Measurements from ENCODE around the gene PPP6R1. TPM values are rescaled to one million over a fixed set of nuclear protein-coding genes. Genes with fewer than 3 reads are reported as not detected.

The PPP6R1 gene
- total RNA-seq, 2 donors from 2014 or later: 40.6 to 46.0 TPM

GRCh38 chr19:55265723-55266386 is 7.0 kb upstream of the PPP6R1 start:
- intact Hi-C loops (cut with DNase I): no loop called here
- DNase-seq (ENCODE audit: low spot score): no peak

DNA sequence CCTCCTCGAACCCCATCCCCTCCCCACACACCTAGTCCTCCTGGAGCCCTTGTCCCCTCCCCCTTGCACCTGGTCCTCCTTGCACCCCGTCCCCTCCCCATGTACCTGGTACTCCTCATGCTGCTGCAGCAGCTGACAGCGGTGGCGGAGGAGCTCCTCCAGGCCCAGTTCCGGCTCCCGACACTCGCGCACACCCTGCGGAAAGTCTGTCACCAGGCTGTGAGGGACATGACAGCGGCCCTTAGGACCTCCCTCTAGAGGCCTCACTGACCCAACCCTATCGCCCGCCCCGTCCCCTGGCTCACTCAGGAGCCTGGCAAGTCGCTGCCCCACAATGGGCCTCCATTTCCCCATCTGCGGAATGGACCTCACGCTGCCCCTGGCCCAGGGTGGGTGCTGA is 6.4 kb upstream of the PPP6R1 start:
- intact Hi-C loops (cut with DNase I): no loop called here
- peak; percentile 69 for DNase-seq (ENCODE audit: low spot score)

GRCh38 chr19:55264531-55264930 is 5.7 kb upstream of the PPP6R1 start:
- DNase-seq (ENCODE audit: low spot score): no peak
- intact Hi-C loops (cut with DNase I): no loop called here

DNA sequence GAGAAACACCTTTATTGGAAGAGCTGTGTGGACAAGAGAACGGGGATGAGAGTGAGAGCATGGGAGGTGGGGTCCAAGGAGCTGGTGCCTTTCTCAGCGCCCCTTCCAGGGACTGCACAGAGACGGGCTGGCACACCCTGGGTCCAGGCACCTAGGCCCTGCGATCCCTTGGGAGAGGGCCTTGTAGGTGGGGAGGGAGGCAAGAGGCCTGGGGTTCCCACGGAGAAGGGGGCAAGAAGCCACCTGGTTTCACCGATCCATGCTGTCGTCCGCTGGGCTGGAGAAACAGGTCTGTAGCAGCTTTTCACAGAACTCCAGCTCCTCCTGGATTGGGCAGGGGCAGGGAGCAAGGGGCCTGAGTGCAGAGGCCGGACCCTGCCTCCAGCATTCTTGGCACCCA is 3.5 kb upstream of the PPP6R1 start:
- intact Hi-C loops (cut with DNase I): no loop called here
- DNase-seq (ENCODE audit: low spot score): no peak

DNA sequence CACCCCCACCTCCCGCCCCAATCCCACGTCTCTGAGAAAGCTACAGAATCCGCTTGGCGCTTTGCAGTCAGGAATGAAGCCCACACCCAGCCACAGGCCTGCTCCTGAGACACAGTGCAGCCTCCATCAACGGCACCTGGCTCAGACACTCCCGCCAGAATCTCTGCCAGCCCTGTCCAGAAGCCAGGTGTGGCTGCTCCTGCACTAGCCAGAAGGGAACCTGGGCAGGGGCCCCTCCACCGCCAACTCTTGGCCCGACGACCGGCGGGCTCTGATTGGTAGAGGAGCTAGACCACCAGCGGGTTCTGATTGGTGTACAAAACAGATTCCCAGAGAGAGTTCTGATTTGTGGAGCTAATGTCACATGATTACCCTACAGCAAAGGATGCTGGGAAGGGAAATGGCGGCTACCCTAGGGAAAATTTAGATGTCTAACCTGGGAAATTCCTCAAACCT is 2.9 kb upstream of the PPP6R1 start:
- peak; percentile 71 for DNase-seq (ENCODE audit: low spot score)
- intact Hi-C loops (cut with DNase I): no loop called here

DNA sequence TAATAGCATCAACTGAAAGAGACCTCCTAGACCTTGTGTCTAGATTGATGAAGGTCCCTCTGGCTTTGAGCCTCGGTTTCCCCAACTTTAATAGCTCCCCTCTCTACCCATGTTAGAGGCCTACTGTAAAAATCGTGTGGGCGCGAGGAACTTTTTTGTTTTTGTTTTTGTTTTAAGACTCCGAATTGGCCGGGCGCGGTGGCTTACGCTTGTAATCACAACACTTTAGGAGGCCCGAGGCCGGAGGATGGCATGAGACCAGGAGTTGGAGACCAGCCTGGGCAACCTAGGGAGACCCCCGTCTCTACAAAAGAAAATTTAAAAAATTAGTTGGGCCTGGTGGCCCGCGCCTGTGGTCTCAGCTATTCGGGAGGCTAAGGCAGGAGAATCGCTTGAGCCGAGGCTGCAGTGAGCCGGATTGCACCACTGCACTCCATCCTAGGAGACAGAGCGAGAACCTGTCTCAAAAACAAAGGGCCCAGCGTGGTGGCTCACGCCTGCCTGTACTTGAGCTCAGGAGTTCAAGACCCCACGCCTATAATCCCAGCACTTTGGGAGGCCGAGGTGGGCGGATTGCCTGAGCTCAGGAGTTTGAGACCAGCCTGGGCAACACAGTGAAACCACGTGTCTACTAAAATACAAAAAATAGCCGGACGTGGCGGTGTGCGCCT is 858 bp upstream of the PPP6R1 start:
- DNase-seq (ENCODE audit: low spot score): no peak
- intact Hi-C loops (cut with DNase I): no loop called here

- intact Hi-C loops (cut with DNase I): no loop called here
- DNase-seq (ENCODE audit: low spot score): no peak
Measured at GRCh38 chr19:55258476-55258827, 365 bp downstream of the PPP6R1 start.

GRCh38 chr19:55257461-55258420 is 1.1 kb downstream of the PPP6R1 start:
- peak; percentile 81 for DNase-seq (ENCODE audit: low spot score)
- intact Hi-C loops (cut with DNase I): no loop called here

DNA sequence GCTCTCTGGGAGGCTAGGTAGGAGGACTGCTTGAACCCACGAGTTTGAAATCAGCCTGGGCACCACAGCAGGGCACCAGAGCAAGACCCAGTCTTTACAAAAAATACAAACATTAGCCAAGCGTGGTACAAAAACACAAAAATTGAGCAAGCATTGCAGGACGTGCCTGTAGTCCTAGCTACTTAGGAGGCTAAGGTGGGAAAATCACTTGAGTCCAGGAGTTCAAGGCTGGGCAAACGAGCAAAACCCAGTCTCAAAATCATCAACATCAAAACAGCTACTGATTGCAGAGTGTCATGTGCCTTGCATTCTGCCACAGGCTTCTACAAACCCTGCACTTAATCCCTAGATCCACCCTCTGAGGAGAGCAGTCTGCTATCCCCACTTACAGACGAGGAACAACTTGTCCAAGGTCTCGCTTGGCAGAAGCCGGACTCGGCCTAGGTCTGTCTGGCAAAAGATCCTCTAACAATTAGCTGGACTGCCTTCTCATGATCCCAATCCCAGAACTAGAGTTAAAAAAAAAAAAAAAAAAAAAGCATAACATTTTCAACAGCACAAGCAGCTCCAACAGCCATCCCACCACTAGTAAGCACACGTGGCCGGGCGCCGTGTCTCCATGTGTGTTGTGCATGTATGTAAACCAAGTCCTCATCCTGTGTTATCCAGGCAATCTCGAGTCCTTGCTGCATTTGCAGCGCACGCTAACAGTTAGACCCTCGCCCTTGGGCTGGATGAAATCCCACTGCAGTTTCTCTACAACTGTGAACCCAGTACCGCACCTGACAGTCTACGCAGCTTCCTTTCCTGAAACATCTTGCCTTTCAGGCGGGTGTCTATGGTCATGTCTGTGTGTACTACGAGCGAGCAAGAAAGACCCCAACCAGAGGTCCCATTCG is 2.0 kb downstream of the PPP6R1 start:
- intact Hi-C loops (cut with DNase I): no loop called here
- no peak for DNase-seq (ENCODE audit: low spot score)

- intact Hi-C loops (cut with DNase I): no loop called here
- DNase-seq (ENCODE audit: low spot score): no peak
Measured at GRCh38 chr19:55255618-55256423, 3.0 kb downstream of the PPP6R1 start.

DNA sequence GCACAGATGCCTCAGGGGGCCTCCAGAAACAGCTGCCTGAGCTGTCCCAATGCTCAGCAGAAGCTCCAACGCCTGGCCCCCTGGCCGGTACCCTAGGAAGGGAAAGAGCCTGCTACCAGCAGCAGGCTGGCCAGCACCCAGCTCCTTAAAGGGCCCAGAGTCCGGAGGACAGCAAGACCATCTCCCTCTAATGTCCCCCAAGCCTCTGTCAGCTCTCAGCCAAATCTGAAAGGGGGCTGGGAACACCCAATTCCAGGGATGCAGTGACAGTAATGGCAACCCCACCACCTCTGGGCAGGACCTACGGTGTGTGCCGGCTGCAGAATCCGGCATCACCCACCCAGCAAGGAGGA is 4.2 kb downstream of the PPP6R1 start:
- no peak for DNase-seq (ENCODE audit: low spot score)
- intact Hi-C loops (cut with DNase I): no loop called here

GRCh38 chr19:55253842-55254624 is 4.8 kb downstream of the PPP6R1 start:
- no peak for DNase-seq (ENCODE audit: low spot score)
- intact Hi-C loops (cut with DNase I): no loop called here

- intact Hi-C loops (cut with DNase I): no loop called here
- no peak for DNase-seq (ENCODE audit: low spot score)
Measured at GRCh38 chr19:55252760-55253663, 5.8 kb downstream of the PPP6R1 start.

GRCh38 chr19:55251341-55252081 is 7.3 kb downstream of the PPP6R1 start:
- intact Hi-C loops (cut with DNase I): no loop called here
- DNase-seq (ENCODE audit: low spot score): no peak

DNA sequence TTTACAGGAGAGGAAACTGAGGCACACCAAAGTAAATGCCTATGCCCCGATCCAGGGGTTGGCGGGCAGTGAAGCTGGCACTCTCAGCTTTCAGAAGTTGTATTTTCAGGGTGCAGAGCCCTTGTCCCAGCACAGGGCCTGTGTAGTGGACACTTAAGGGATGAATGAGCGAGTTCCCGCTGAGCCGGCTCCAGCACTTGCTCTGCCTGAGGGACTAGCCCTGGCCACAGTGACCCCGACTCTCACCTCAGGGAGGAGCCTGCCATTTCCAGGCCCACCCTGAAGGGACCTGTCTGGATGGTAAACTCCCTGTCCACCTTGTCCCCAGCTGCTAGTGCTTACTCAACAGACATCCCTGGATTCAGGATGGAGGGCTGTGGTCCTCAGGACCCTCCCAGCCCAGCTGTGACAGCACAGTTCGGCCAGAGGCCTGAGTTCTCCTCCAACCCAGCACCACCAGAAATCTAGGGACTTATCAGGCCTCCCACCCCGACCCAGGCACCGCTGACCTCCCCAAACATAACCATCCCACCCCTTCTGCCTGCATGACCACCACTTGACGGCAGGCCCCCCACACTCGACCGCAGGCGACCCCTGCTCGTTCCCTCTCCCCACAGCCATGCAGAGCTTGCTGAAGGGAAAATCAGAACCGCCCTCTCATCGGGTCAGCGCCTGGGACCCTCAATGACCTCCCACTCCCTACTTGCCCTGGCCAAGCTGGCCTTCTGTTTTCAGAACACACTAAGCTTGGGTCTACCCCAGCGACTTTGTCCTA is 8.4 kb downstream of the PPP6R1 start:
- intact Hi-C loops (cut with DNase I): no loop called here
- no peak for DNase-seq (ENCODE audit: low spot score)

Measured in posterior vena cava (tissue), 2 donors.